Naive B cell (primary cell): ENCODE results near the gene RELCH. TPM values are rescaled to one million over a fixed set of nuclear protein-coding genes. Genes with fewer than 3 reads are reported as not detected.

Experiments
- ATAC-seq, 2 donors: fragments of 150-1000 bp; cut with Tn5 transposase; 2 replicates each; pipeline ENCODE4 v1.10.0; 2021; ENCODE audit warnings: low read depth in 2 of 2, mild to moderate bottlenecking in 2 of 2, moderate library complexity in 2 of 2
- DNase-seq: peaks from one replicate; pipeline ENCODE4 v3.0.0; 2022
- H3K27ac Mint-ChIP-seq, 6 donors: one replicate each; pipeline ENCODE4 v1.8.0; 2020 to 2022; ENCODE audit warnings: mild to moderate bottlenecking in 6 of 6, mixed read lengths in 6 of 6, moderate library complexity in 5 of 6, inconsistent platforms in 2 of 6
- H3K27me3 Mint-ChIP-seq, 3 donors: one replicate each; pipeline ENCODE4 v1.8.0; 2021 to 2022; ENCODE audit warnings: mixed read lengths in 3 of 3, mild to moderate bottlenecking in 1 of 3
- H3K36me3 Mint-ChIP-seq, 2 donors: one replicate each; pipeline ENCODE4 v1.8.0; 2020 to 2022; ENCODE audit warnings: mixed read lengths in 2 of 2, inconsistent platforms in 1 of 2, mild to moderate bottlenecking in 1 of 2
- H3K4me1 Mint-ChIP-seq, 3 donors: one replicate each; pipeline ENCODE4 v1.8.0; 2020 to 2022; ENCODE audit warnings: mixed read lengths in 3 of 3, inconsistent platforms in 1 of 3, mild to moderate bottlenecking in 1 of 3, moderate library complexity in 1 of 3
- H3K4me3 Mint-ChIP-seq, 8 donors: one replicate each; pipeline ENCODE4 v1.8.0; 2020 to 2022; ENCODE audit warnings: mild to moderate bottlenecking in 8 of 8, mixed read lengths in 8 of 8, moderate library complexity in 8 of 8, inconsistent platforms in 2 of 8
- H3K9me3 Mint-ChIP-seq, 7 donors: one replicate each; pipeline ENCODE4 v1.8.0; 2020 to 2022; ENCODE audit warnings: mixed read lengths in 7 of 7, mild to moderate bottlenecking in 5 of 7, inconsistent platforms in 2 of 7, moderate library complexity in 1 of 7
- polyA plus RNA-seq, 6 donors: library from polyadenylated mRNA; unstranded; fragments of 300-500 nt; fragmentation: Illumina TruSeq; gene quantifications; one replicate each; pipeline ENCODE4 v1.2.3, GENCODE V29; 2021; ENCODE audit warnings: low read depth in 6 of 6

The RELCH gene
- polyA plus RNA-seq, 6 donors from 2014 or later = 6.9 to 19.6 (median 11.8) TPM

DNA sequence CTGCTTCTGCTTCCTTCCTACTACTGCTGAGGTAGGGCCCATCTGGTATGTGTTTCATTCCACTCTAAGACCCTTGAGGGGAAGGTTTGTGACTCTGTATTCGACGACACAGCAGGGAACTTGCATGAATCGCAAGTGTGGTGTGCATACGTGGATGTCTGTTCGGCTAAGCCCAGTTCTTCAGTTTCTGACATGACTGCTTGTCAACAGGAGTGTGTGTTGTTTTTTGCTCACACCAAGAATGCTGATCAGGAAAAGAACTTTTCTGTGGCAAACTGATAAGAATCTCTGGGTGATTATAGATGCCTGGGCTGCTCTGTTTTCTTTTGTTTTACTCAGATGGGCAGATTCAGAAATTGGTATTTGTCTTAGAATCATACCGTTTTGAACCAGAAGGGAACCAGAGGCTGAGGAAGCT, 160.0 kb downstream of the RELCH start:
- H3K27ac Mint-ChIP-seq = no peak overlapping the region
- no peak for ATAC-seq
- no peaks in the 10 kb centered on the region for H3K4me1 Mint-ChIP-seq
- no peak for DNase-seq
- H3K36me3 Mint-ChIP-seq = no peaks in the 10 kb centered on the region
- H3K4me3 Mint-ChIP-seq = no peak overlapping the region
- peaks cover 0 to 2% (median 0%) of the 10 kb centered on the region in 7 donors for H3K9me3 Mint-ChIP-seq
- H3K27me3 Mint-ChIP-seq = no peaks in the 10 kb centered on the region

DNA sequence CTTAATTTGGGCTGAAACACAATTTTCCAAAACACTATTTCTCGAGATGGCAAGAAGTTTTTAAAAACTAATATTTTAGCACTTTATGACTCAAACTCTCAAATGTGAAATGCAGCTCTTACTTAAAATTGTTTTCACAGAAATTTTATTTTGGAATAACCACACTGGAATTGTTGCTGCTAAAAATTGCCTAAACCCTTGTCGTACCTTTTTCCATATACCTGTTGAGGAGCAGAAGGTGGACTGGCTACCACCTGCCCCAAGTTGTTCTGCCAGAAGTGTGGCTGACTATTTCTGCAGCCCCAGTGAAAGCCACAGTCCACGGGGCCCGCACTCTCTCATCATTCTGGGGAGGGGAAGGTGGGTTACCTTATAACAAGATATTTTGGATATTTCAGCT, 161.4 kb downstream of the RELCH start:
- no peak for DNase-seq
- H3K4me1 Mint-ChIP-seq = no peaks in the 10 kb centered on the region
- no peaks in the 10 kb centered on the region for H3K27me3 Mint-ChIP-seq
- H3K36me3 Mint-ChIP-seq = no peaks in the 10 kb centered on the region
- no peak overlapping the region for H3K27ac Mint-ChIP-seq
- ATAC-seq = no peak
- H3K4me3 Mint-ChIP-seq = no peak overlapping the region
- peaks cover 0 to 2% (median 0%) of the 10 kb centered on the region in 7 donors for H3K9me3 Mint-ChIP-seq

GRCh38 chr18:62353170-62353569, 166.1 kb downstream of the RELCH start:
- Mint-ChIP-seq H3K36me3 (no peaks in the 10 kb centered on the region), H3K27me3 (no peaks in the 10 kb centered on the region), H3K4me1 (no peaks in the 10 kb centered on the region), H3K9me3 (peaks cover 0 to 2% (median 0%) of the 10 kb centered on the region in 7 donors), H3K4me3 (no peak overlapping the region), H3K27ac (peak overlapping the region in 1 of 6 donors; percentile 66)
- no peak for ATAC-seq
- no peak for DNase-seq

DNA sequence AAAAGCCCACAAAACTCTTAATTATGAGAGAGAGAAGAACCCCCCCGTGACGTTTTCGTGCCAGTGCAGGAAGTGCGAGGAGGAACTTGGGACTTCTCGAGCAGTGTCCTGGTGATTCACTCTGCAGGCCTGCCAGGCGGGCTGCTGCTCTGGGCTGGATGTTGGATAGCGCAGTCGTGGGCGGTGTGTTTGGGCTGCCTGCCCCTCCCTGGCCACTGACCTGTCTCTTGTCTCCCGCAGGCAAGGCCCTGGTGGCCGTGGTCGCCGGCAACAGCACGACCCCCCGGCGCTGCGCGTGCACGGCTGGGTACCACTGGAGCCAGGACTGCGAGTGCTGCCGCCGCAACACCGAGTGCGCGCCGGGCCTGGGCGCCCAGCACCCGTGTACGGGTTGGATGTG, 167.1 kb downstream of the RELCH start:
- Mint-ChIP-seq H3K27me3 (no peaks in the 10 kb centered on the region), H3K36me3 (no peaks in the 10 kb centered on the region), H3K4me3 (no peak overlapping the region), H3K4me1 (no peaks in the 10 kb centered on the region), H3K9me3 (no peaks in the 10 kb centered on the region), H3K27ac (no peak overlapping the region)
- DNase-seq (no peak), ATAC-seq (no peak)

DNA sequence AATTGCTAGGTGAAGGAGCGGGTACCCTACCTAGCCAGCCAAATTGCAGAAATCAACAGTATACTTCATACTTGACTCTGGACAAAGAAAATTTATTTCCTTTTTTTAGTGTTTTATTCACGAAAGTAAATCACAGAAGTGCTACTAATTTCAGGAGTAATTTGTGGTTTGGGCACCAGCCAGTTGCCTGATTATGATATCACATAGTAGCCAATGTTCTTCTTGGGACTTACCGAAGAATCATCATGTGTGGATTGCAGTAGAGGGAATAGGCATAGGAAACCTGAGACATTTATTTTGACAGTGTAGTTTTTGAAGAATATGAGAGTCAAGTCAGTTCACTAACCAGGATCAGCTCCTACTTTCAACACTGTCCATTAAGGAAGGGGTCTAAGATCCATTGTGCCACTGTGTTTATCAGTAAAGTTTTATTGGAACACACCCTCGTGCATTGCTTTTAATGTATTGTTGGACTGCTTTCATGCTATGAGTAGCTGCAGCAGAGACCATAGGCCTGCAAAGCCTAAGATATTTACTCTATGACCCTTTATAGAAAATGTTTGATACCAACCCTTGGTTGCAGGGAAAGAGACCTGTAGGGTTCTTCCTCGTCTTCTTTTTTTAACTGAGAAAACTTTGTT, 170.1 kb downstream of the RELCH start:
- no peaks in the 10 kb centered on the region for H3K9me3 Mint-ChIP-seq
- no peaks in the 10 kb centered on the region for H3K4me1 Mint-ChIP-seq
- no peaks in the 10 kb centered on the region for H3K36me3 Mint-ChIP-seq
- H3K4me3 Mint-ChIP-seq = no peak overlapping the region
- H3K27me3 Mint-ChIP-seq = no peaks in the 10 kb centered on the region
- H3K27ac Mint-ChIP-seq = no peak overlapping the region
- ATAC-seq = no peak
- DNase-seq = no peak

Other genes with a start within 250 kb of the RELCH start
- 10 to 100 TPM in 5 of 6 donors, 1 to 10 TPM in 1; 6.4 to 18.5 (median 14.7) TPM for gene PIGN, start 199 bp upstream of the RELCH start, polyA plus RNA-seq
- not detected for gene TNFRSF11A, start 138.1 kb downstream of the RELCH start, polyA plus RNA-seq